Measurements from ENCODE around the gene ZNF416. TPM values are rescaled to one million over a fixed set of nuclear protein-coding genes. Genes with fewer than 3 reads are reported as not detected.

ZNF416 gene
- total RNA-seq, 3 donors from 2014 or later (not counting 1 experiment from before 2014, with no cell fraction given), result 1.7 to 5.3 (median 3.3) TPM

- H3K27ac Mint-ChIP-seq, result peak overlapping the region; percentile 59 to 73
- peaks cover 26 to 49% of the 10 kb centered on the region in 2 donors for H3K9me3 Mint-ChIP-seq
- intact Hi-C loops (cut with micrococcal nuclease), result no loop called here
- H3K4me3 Mint-ChIP-seq, result peak overlapping the region; percentile 86
- DNase-seq (no peak), ATAC-seq (no peak)
- peaks cover 31 to 40% of the 10 kb centered on the region in 2 donors for H3K4me1 Mint-ChIP-seq
- H3K27me3 Mint-ChIP-seq (ENCODE audit: low read depth in 2 of 2), result no peaks in the 10 kb centered on the region
- H3K36me3 Mint-ChIP-seq, result peaks cover 59% of the 10 kb centered on the region
- H3K27me3 ChIP-seq (ENCODE audit: control insufficient read depth, insufficient read depth, low read length), result no peaks in the 10 kb centered on the region
- WGBS (ENCODE audit: insufficient coverage), result 100% methylated on average over 1 of the region's 3 CpGs
- peaks cover 42% of the 10 kb centered on the region for H3K36me3 ChIP-seq (ENCODE audit: control insufficient read depth, insufficient read depth, low read length)
- H3K9me3 ChIP-seq (ENCODE audit: control insufficient read depth, insufficient read depth, low read length), result peaks cover 56% of the 10 kb centered on the region
- peaks cover 19% of the 10 kb centered on the region for H3K4me1 ChIP-seq (ENCODE audit: control insufficient read depth, insufficient read depth, low read length)
- no peak for TF ChIP-seq CTCF (IDR thresholded peaks at IDR 0.05)
- no peak overlapping the region for H3K4me3 ChIP-seq (ENCODE audit: low read length)
- no peak overlapping the region for H3K27ac ChIP-seq (ENCODE audit: low read length)
Observed at GRCh38 chr19:57615346-57615745, 36.6 kb upstream of the ZNF416 start.

- intact Hi-C loops (cut with micrococcal nuclease), result loop anchor here (1.0 kb wide), 2 partner anchors 19 to 30 kb away; partner anchors contain the start of genes ZIK1 and ZNF211
- DNase-seq (peak; percentile 85 to 95), ATAC-seq (peak; percentile 96 to 100 (median 99))
- peak within 1 kb of the TSS; percentile 49 for H3K27ac ChIP-seq (ENCODE audit: low read length)
- Mint-ChIP-seq H3K27me3 (ENCODE audit: low read depth in 2 of 2) (no peaks in the 10 kb centered on the region), H3K4me1 (peaks cover 31 to 40% of the 10 kb centered on the region in 2 donors), H3K4me3 (peak within 1 kb of the TSS; percentile 86), H3K27ac (peak within 1 kb of the TSS; percentile 59 to 73), H3K36me3 (peaks cover 47% of the 10 kb centered on the region), H3K9me3 (peaks cover 22 to 39% of the 10 kb centered on the region in 2 donors)
- H3K27me3 ChIP-seq (ENCODE audit: control insufficient read depth, insufficient read depth, low read length), result no peaks in the 10 kb centered on the region
- 3% methylated on average over 64 of the region's 64 CpGs for WGBS (ENCODE audit: insufficient coverage)
- peaks cover 19% of the 10 kb centered on the region for H3K4me1 ChIP-seq (ENCODE audit: control insufficient read depth, insufficient read depth, low read length)
- H3K9me3 ChIP-seq (ENCODE audit: control insufficient read depth, insufficient read depth, low read length), result peaks cover 46% of the 10 kb centered on the region
- H3K36me3 ChIP-seq (ENCODE audit: control insufficient read depth, insufficient read depth, low read length), result peaks cover 30% of the 10 kb centered on the region
- TF ChIP-seq CTCF (IDR thresholded peaks at IDR 0.05), result no peak
- H3K4me3 ChIP-seq (ENCODE audit: low read length), result peak within 1 kb of the TSS; percentile 87
Observed at GRCh38 chr19:57613941-57614743, 35.4 kb upstream of the ZNF416 start, which contains the start of gene ZNF134. Gene ZNF134, plus strand, starts transcription at chr19:57614242. Its CDS starts 5,227 bp downstream, at chr19:57619469.

GRCh38 chr19:57611113-57611512 is 32.4 kb upstream of the ZNF416 start:
- H3K4me3 ChIP-seq (ENCODE audit: low read length), result no peak overlapping the region
- H3K36me3 ChIP-seq (ENCODE audit: control insufficient read depth, insufficient read depth, low read length), result peaks cover 9% of the 10 kb centered on the region
- intact Hi-C loops (cut with micrococcal nuclease), result no loop called here
- H3K9me3 ChIP-seq (ENCODE audit: control insufficient read depth, insufficient read depth, low read length), result peaks cover 42% of the 10 kb centered on the region
- Mint-ChIP-seq H3K27ac (no peak overlapping the region), H3K4me1 (peaks cover 16 to 24% of the 10 kb centered on the region in 2 donors), H3K36me3 (peaks cover 28% of the 10 kb centered on the region), H3K4me3 (no peak overlapping the region), H3K9me3 (peaks cover 10 to 20% of the 10 kb centered on the region in 2 donors), H3K27me3 (ENCODE audit: low read depth in 2 of 2) (no peaks in the 10 kb centered on the region)
- ATAC-seq (no peak), DNase-seq (no peak)
- no peaks in the 10 kb centered on the region for H3K27me3 ChIP-seq (ENCODE audit: control insufficient read depth, insufficient read depth, low read length)
- H3K27ac ChIP-seq (ENCODE audit: low read length), result no peak overlapping the region
- peaks cover 19% of the 10 kb centered on the region for H3K4me1 ChIP-seq (ENCODE audit: control insufficient read depth, insufficient read depth, low read length)
- WGBS (ENCODE audit: insufficient coverage), result 95% methylated on average over 4 of the region's 4 CpGs
- no peak for TF ChIP-seq CTCF (IDR thresholded peaks at IDR 0.05)
